Mesendoderm (in vitro differentiated cells): ENCODE measurements around the gene CCDC192.
"Not testable (repeated sequence)": the region's sequence is repeated elsewhere in the genome, so short reads cannot be mapped to it uniquely, and the experiment has no call there.

ENCODE experiments used
- DNase-seq: peaks from one replicate; pipeline ENCODE4 v3.0.0; 2013
- H2AK5ac ChIP-seq: 2 replicates; pipeline ENCODE4 v1.6.1; 2013; ENCODE audit warnings: low read length, inconsistent platforms
- H2BK120ac ChIP-seq: 2 replicates; pipeline ENCODE4 v1.6.1; 2013; ENCODE audit warnings: low read depth, mild to moderate bottlenecking, low read length, moderate library complexity, mixed read lengths
- H2BK15ac ChIP-seq: replicated peaks from 2 replicates; pipeline ENCODE4 v1.6.1; 2013; ENCODE audit warnings: low read depth, mild to moderate bottlenecking, moderate library complexity
- H2BK5ac ChIP-seq: 2 replicates; pipeline ENCODE4 v1.6.1; 2013; ENCODE audit warnings: low read length, inconsistent platforms
- H3K18ac ChIP-seq: 2 replicates; pipeline ENCODE4 v1.6.1; 2013; ENCODE audit warnings: mild to moderate bottlenecking, low read length, mixed read lengths
- H3K23ac ChIP-seq: one replicate; pipeline ENCODE4 v1.6.1; 2013; ENCODE audit warnings: low read length
- H3K27ac ChIP-seq: 2 replicates; pipeline ENCODE4 v1.5.1; 2013; ENCODE audit warnings: low read depth, mild to moderate bottlenecking, inconsistent platforms, low read length, moderate library complexity
- H3K27me3 ChIP-seq: 2 replicates; pipeline ENCODE4 v1.6.1; 2013; ENCODE audit warnings: low read length, control low read depth, mild to moderate bottlenecking, inconsistent platforms; ENCODE audit not compliant: insufficient read depth, poor library complexity
- H3K36me3 ChIP-seq: 2 replicates; pipeline ENCODE4 v1.6.1; 2013; ENCODE audit warnings: low read length, inconsistent platforms; ENCODE audit not compliant: control insufficient read depth, insufficient read depth
- H3K4ac ChIP-seq: one replicate; pipeline ENCODE4 v1.6.1; 2013; ENCODE audit warnings: low read depth, mild to moderate bottlenecking, low read length, moderate library complexity
- H3K4me1 ChIP-seq: 2 replicates; pipeline ENCODE4 v1.6.1; 2013; ENCODE audit warnings: low read depth, low read length, inconsistent platforms; ENCODE audit not compliant: control insufficient read depth
- H3K4me2 ChIP-seq: 2 replicates; pipeline ENCODE4 v1.6.1; 2013; ENCODE audit warnings: low read length
- H3K4me3 ChIP-seq: 2 replicates; pipeline ENCODE4 v1.5.1; 2013; ENCODE audit warnings: mild to moderate bottlenecking, low read length
- H3K56ac ChIP-seq: one replicate; pipeline ENCODE4 v1.6.1; 2013; ENCODE audit warnings: low read length
- H3K79me1 ChIP-seq: 2 replicates; pipeline ENCODE4 v1.6.1; 2013; ENCODE audit warnings: low read length, inconsistent platforms
- H3K79me2 ChIP-seq: 2 replicates; pipeline ENCODE4 v1.6.1; 2013; ENCODE audit warnings: mild to moderate bottlenecking, low read length; ENCODE audit not compliant: control insufficient read depth, insufficient read depth
- H3K9ac ChIP-seq: 2 replicates; pipeline ENCODE4 v1.6.1; 2013; ENCODE audit warnings: low read length, inconsistent platforms
- H4K5ac ChIP-seq: one replicate; pipeline ENCODE4 v1.6.1; 2013; ENCODE audit warnings: low read length
- H4K8ac ChIP-seq: one replicate; pipeline ENCODE4 v1.6.1; 2013; ENCODE audit warnings: low read depth, mild to moderate bottlenecking, control low read depth, low read length, moderate library complexity
- WGBS: extraction: QIAGEN DNeasy Blood & Tissue Kit; methylation state at CpG from one replicate; pipeline ENCODE4 v1.1.7; 2013; ENCODE audit warnings: low lambda C conversion rate, missing lambda C conversion rate; ENCODE audit not compliant: insufficient coverage; ENCODE audit errors: extremely low coverage; 5-methylcytosine and 5-hydroxymethylcytosine counted together

The CCDC192 gene

DNA sequence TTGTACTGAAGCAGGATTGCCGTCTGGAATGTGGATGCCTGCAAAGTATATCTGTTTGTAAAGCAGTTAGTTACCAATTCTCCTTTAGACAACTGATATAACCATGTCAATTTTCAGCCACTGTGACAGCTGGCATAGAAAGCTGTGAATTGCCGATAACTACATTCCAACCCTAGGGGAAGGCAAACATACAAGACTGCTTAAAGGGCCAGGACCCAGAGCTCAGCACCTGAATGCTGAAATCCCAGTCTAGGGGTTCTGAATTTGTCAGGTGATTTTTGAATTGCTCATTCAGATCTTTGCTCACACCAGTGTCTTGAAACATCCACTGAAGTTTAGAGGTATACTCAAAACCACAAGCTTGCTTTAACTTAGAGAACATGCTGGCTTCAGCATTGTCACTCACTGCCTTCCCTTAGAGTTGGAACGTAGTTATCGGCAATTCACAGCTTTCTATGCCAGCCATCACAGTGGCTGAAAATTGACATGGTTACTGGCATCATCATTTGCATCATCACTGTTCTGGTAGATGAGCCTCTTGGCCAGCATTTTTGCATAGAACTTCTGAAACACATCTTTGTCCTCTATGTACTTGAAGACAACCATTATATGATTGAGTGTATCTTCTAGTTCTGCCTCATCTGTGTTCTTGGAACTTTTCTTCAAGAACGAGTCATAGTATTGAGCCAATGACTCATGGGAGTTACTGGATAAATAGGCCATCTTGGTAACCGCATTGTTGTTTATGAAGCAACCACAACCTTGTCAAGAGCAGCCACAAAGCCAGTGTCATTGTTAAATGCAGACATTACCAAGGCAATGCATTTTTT is 82.1 kb downstream of the CCDC192 start:
- Histone ChIP-seq H3K23ac (no peak overlapping the region), H3K79me2 (no peaks in the 10 kb centered on the region), H3K79me1 (no peaks in the 10 kb centered on the region), H3K4me1 (no peaks in the 10 kb centered on the region), H4K5ac (no peak overlapping the region), H3K18ac (no peak overlapping the region), H3K4ac (no peak overlapping the region), H3K36me3 (no peaks in the 10 kb centered on the region), H2BK120ac (no peak overlapping the region), H3K56ac (no peak overlapping the region), H4K8ac (no peak overlapping the region), H2AK5ac (no peak overlapping the region), H3K9ac (no peak overlapping the region), H3K27ac (no peak overlapping the region), H2BK5ac (no peak overlapping the region), H3K4me3 (no peak overlapping the region), H3K4me2 (no peak overlapping the region), H2BK15ac (no peak overlapping the region), H3K27me3 (no peaks in the 10 kb centered on the region)
- no peak for DNase-seq
- WGBS: no CpG with 5 or more reads among the region's 6 CpGs

DNA sequence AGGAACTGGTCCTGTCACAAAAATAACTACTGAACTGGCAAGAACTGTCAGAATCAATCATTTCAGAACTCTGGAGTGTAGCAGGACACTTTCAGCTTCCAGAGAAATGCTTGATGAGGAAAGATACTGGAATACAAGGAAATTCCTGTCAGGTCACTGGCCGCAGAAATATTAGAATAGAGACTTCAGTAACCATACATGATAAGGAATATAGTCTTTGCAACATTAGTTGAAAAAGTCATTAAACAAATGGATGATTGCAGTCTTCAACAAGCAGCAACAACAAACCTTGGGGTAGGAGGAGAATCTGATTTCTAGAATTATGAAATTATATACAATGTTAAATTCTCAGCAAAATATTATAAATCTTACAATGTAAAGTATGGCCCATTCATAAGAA is 88.2 kb downstream of the CCDC192 start:
- no peak overlapping the region for H3K18ac ChIP-seq
- H3K27me3 ChIP-seq: no peaks in the 10 kb centered on the region
- H3K4ac ChIP-seq: no peak overlapping the region
- no peak overlapping the region for H3K4me2 ChIP-seq
- H3K23ac ChIP-seq: no peak overlapping the region
- H3K9ac ChIP-seq: no peak overlapping the region
- DNase-seq: no peak
- no peak overlapping the region for H4K8ac ChIP-seq
- no peaks in the 10 kb centered on the region for H3K4me1 ChIP-seq
- no peak overlapping the region for H3K56ac ChIP-seq
- H2BK15ac ChIP-seq: no peak overlapping the region
- H3K79me1 ChIP-seq: no peaks in the 10 kb centered on the region
- no peak overlapping the region for H2BK120ac ChIP-seq
- no CpG with 5 or more reads among the region's 1 CpG for WGBS
- H3K36me3 ChIP-seq: no peaks in the 10 kb centered on the region
- H3K27ac ChIP-seq: no peak overlapping the region
- H4K5ac ChIP-seq: no peak overlapping the region
- H2AK5ac ChIP-seq: no peak overlapping the region
- no peak overlapping the region for H2BK5ac ChIP-seq
- no peaks in the 10 kb centered on the region for H3K79me2 ChIP-seq
- H3K4me3 ChIP-seq: no peak overlapping the region

DNA sequence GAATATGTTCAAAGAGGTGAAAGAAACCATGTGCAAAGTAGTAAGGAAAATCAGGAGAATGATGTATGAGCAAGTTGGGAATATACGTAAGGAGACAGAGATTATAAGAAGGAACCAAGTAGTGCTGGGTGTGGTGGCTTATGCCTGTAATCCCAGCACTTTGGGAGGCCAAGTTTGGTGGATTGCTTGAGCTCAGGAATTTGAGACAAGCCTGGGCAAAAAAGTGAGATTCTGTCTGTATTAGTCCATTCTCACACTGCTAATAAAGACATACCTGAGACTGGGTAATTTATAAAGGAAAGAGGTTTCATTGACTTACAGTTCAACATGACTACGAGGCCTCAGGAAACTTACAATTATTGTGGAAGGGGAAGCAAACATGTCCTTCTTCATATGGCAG is 88.7 kb downstream of the CCDC192 start:
- H3K79me2 ChIP-seq, H2AK5ac ChIP-seq, H3K4me1 ChIP-seq, H3K18ac ChIP-seq, H3K4me3 ChIP-seq, H4K8ac ChIP-seq, H3K4ac ChIP-seq, DNase-seq, H3K4me2 ChIP-seq, H3K56ac ChIP-seq, H3K23ac ChIP-seq, H3K27ac ChIP-seq, H3K9ac ChIP-seq, H3K36me3 ChIP-seq, H3K27me3 ChIP-seq, H3K79me1 ChIP-seq, H2BK120ac ChIP-seq, H4K5ac ChIP-seq, H2BK5ac ChIP-seq, H2BK15ac ChIP-seq: not testable (repeated sequence)
- no CpG with 5 or more reads among the region's 2 CpGs for WGBS

DNA sequence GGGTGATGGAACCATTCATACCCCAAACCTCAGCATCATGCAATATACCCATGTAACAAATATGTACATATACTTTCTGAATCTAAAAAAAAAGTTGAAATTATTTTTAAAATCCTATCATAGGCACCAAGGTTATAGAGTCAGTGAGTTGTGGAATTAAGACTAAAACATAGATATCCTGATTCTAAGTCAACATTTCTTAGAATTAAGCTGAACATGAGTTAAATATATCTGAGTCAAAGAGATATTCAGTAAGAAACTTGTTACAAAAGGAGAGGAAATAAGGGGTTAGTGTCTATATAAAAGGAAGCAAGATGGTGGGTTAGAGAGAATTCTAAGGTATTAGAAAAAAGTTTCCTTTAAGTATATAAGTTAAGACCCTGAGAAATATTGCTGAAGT is 89.9 kb downstream of the CCDC192 start:
- Histone ChIP-seq H4K5ac (no peak overlapping the region), H3K79me1 (no peaks in the 10 kb centered on the region), H3K79me2 (no peaks in the 10 kb centered on the region), H3K4ac (no peak overlapping the region), H2BK120ac (no peak overlapping the region), H3K4me2 (no peak overlapping the region), H3K27ac (no peak overlapping the region), H4K8ac (no peak overlapping the region), H3K56ac (no peak overlapping the region), H2AK5ac (no peak overlapping the region), H3K36me3 (no peaks in the 10 kb centered on the region), H3K4me3 (no peak overlapping the region), H3K18ac (no peak overlapping the region), H3K23ac (no peak overlapping the region), H3K4me1 (no peaks in the 10 kb centered on the region), H3K27me3 (no peaks in the 10 kb centered on the region), H3K9ac (no peak overlapping the region), H2BK5ac (no peak overlapping the region), H2BK15ac (no peak overlapping the region)
- DNase-seq: no peak

DNA sequence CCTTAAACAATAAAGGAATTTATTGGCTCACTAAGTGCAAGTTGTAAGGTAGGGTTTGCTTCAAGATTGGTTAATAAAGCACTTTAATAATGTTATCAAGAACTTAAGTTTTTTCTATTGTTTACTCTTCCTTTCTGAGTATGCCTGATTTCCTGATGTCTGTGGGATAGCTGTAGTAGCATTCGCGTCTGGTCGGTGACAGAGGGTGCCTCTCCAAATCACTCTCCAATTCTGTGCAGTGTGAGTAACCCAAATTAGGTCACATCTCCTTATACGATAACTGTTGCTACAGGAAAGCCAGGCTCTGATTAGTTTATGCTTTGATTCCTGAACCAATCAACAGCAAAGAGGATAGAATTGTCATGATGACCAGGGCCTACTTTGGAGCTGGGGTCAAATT is 90.7 kb downstream of the CCDC192 start:
- H3K4me1 ChIP-seq: no peaks in the 10 kb centered on the region
- WGBS: no CpG with 5 or more reads among the region's 4 CpGs
- DNase-seq: no peak

DNA sequence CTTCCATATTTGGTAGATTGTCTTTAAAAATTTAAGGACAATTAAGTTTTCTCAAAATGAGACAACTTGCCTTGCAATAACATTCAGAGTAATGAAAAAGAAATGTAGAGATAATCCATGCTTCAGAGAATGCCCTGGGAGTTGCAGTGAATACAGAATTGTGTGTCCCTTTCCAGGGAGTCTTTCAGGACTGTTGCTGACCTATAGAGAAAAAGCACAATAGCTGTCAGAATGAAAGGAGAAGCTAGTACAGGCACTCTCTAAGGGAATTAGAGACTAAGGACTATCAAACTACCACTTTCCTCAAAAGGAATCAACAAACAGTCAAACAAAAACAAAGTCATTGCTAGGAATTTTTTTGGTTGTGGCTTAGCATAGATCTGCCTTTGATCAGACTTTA is 93.0 kb downstream of the CCDC192 start:
- Histone ChIP-seq H2BK120ac (no peak overlapping the region), H4K5ac (no peak overlapping the region), H3K4me1 (no peaks in the 10 kb centered on the region), H3K36me3 (no peaks in the 10 kb centered on the region), H2BK15ac (no peak overlapping the region), H3K56ac (no peak overlapping the region), H3K4me3 (no peak overlapping the region), H2AK5ac (no peak overlapping the region), H3K4ac (no peak overlapping the region), H3K27ac (no peak overlapping the region), H3K23ac (no peak overlapping the region), H3K18ac (no peak overlapping the region), H2BK5ac (no peak overlapping the region), H3K27me3 (no peaks in the 10 kb centered on the region), H3K79me2 (no peaks in the 10 kb centered on the region), H4K8ac (no peak overlapping the region), H3K9ac (no peak overlapping the region), H3K4me2 (no peak overlapping the region), H3K79me1 (no peaks in the 10 kb centered on the region)
- no peak for DNase-seq

More for the DNA sequence above, 90.7 kb downstream of the CCDC192 start:
- Histone ChIP-seq H2BK120ac (no peak overlapping the region), H2BK5ac (no peak overlapping the region), H3K9ac (no peak overlapping the region), H3K4ac (no peak overlapping the region), H3K27me3 (no peaks in the 10 kb centered on the region), H4K8ac (no peak overlapping the region), H3K18ac (no peak overlapping the region), H3K56ac (no peak overlapping the region), H3K4me3 (no peak overlapping the region), H2AK5ac (no peak overlapping the region), H3K36me3 (no peaks in the 10 kb centered on the region), H4K5ac (no peak overlapping the region), H3K23ac (no peak overlapping the region), H3K79me2 (no peaks in the 10 kb centered on the region), H3K27ac (no peak overlapping the region), H2BK15ac (no peak overlapping the region), H3K4me2 (no peak overlapping the region), H3K79me1 (no peaks in the 10 kb centered on the region)
